SKM-1 treated with dmso at 0.1 percent for 144 hours (cell line): ENCODE data around the gene NECTIN1.

Experiments
- DNase-seq: peaks from one replicate; lab custom pipeline; 2025; ENCODE audit not compliant: unreplicated experiment; lab: John Stamatoyannopoulos, UW

NECTIN1 gene

DNA sequence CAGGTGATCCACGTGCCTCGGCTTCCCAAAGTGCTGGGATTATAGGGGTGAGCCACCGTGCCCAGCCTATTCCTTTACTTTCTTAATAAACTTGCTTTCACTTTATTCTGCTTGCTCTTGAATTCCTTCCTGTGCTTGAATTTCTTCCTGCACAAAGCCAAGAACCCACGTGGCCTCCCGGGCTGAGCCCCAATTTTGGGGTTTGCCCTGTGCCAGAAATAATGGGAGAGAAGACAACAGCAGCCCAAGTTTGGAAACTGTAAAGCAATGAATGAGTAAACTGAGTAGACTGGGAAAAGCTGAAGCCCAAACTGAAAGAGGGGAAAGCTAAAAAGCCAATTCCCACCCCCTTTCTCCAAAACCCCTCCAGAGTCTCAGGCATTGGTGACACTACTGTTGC is 136.4 kb downstream of the NECTIN1 start:
- no peak for DNase-seq

DNA sequence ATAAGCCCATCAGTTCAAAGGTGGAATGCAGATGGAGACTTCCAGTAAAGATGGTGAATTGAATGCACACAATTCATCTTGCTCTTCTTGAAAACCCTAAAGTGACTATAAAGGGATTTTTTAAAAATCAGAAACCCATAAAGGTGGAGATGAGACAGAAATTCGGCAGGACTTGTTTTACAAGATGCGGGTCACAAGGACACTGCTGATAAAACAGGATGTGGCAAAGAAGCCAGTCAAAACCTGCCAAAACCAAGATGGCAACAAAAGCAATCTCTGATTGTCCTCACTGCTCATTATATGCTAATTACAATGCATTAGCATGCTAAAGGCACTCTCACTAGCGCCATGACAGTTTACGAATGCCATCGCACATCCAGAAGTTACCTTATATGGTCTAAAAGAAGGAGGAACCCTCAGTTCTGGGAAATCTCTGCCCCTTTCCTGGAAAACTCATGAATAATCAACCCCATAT is 137.1 kb downstream of the NECTIN1 start:
- no peak for DNase-seq

DNA sequence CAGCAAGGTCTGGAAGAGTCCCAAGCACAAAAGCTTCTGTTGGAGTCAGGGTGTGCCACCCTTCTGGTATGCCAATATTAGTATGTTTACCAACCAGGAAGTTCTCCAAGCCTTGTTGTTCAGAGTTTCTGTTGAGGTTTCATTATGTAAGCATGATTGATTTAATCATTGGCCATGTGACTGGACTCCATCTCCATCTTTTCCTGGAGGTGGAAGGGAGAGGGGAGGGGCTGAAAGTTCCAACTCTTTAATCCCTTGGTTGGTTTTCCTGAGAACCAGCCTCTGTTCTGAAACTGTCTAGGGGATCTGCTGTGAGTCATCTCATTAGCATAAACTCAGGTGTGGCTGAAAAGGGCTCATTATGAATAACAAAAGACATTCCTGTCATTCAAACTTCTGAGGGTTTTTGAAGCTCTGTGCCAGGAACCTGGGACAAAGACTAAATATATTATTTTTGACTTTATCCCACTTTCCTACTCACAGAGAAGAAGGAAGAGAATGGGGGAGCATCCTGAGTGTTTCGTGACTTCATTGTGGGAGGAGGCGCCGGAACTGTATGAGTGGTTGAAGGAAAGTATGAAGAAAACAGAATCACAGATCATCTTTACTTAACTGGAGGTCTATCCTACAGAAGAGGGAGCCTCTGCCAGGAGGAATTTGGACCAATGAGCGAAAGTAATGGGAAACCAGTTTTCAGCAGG is 138.2 kb downstream of the NECTIN1 start:
- no peak for DNase-seq

DNA sequence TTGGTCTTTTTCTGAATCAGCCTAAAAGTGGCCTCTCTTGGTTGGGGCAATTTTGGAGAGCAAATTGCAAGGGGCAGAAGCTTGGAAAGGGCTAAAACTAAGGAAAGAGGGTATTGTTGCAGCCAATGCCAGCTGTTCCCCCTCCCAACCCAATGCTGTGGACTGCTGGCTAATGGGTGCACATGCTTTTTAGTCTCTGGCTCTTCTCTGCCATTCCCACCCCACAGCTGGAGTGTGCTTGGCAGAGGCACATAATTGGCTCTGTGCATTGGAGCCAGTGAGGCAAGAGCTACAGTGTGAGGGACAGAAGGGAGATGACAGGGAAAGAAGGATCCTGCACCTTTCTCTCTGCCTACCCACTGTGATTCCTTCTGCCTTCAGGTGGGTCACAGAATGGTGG is 140.0 kb downstream of the NECTIN1 start:
- DNase-seq: no peak
